Natural killer cell (primary cell): ENCODE results near the gene RAP1GAP. TPM values are rescaled to one million over a fixed set of nuclear protein-coding genes. Genes with fewer than 3 reads are reported as not detected.

Source experiments
- ATAC-seq, 3 donors: fragments of 150-1000 bp in 2 of 3; fragments of 200-7000 bp in 1 of 3; cut with Tn5 transposase; 1 replicate in 1 of 3; 2 replicates in 2 of 3; pipeline ENCODE4 v1.10.0; 2021; ENCODE audit warnings: mild to moderate bottlenecking in 2 of 3, moderate library complexity in 2 of 3
- DNase-seq, 2 donors: peaks; one replicate each; pipeline versions ENCODE4 v3.0.0 to v3.0.0-alpha.2; 2013 to 2021; ENCODE audit warnings: mixed read lengths in 1 of 2
- H3K27ac ChIP-seq: one replicate; pipeline ENCODE4 v1.5.1; 2013; ENCODE audit warnings: mild to moderate bottlenecking, low read length
- H3K27me3 ChIP-seq: one replicate; pipeline ENCODE4 v1.6.1; 2013; ENCODE audit warnings: low read length; ENCODE audit not compliant: control insufficient read depth, insufficient read depth
- H3K36me3 ChIP-seq: one replicate; pipeline ENCODE4 v1.6.1; 2013; ENCODE audit warnings: low read length; ENCODE audit not compliant: control insufficient read depth, insufficient read depth
- H3K4me1 ChIP-seq: one replicate; pipeline ENCODE4 v1.6.1; 2013; ENCODE audit warnings: low read length; ENCODE audit not compliant: control insufficient read depth, insufficient read depth
- H3K4me3 ChIP-seq: one replicate; pipeline ENCODE4 v1.5.1; 2013; ENCODE audit warnings: low read length
- H3K9me3 ChIP-seq: one replicate; pipeline ENCODE4 v1.6.1; 2013; ENCODE audit warnings: low read length; ENCODE audit not compliant: control insufficient read depth, insufficient read depth
- H3K27ac Mint-ChIP-seq, 2 donors: one replicate each; pipeline ENCODE4 v1.8.0; 2022; ENCODE audit warnings: mild to moderate bottlenecking in 2 of 2, mixed read lengths in 2 of 2, moderate library complexity in 1 of 2
- H3K27me3 Mint-ChIP-seq, 2 donors: one replicate each; pipeline ENCODE4 v1.8.0; 2022; ENCODE audit warnings: low read depth in 2 of 2, mixed read lengths in 2 of 2
- H3K36me3 Mint-ChIP-seq: one replicate; pipeline ENCODE4 v1.8.0; 2022; ENCODE audit warnings: mixed read lengths
- H3K4me1 Mint-ChIP-seq, 2 donors: one replicate each; pipeline ENCODE4 v1.8.0; 2022; ENCODE audit warnings: mixed read lengths in 2 of 2
- H3K4me3 Mint-ChIP-seq: one replicate; pipeline ENCODE4 v1.8.0; 2022; ENCODE audit warnings: mild to moderate bottlenecking, moderate library complexity, mixed read lengths
- H3K9me3 Mint-ChIP-seq, 2 donors: one replicate each; pipeline ENCODE4 v1.8.0; 2022; ENCODE audit warnings: mixed read lengths in 2 of 2
- CTCF ChIP-seq: fragments of 200-600 bp; IDR thresholded peaks from one replicate; pipeline ENCODE4 v1.8.0; 2022; ENCODE audit warnings: antibody characterized with exemption
- WGBS: methylation state at CpG from one replicate; pipeline ENCODE4 v1.1.7; 2013; ENCODE audit warnings: missing lambda C conversion rate; ENCODE audit not compliant: insufficient coverage; 5-methylcytosine and 5-hydroxymethylcytosine counted together
- intact Hi-C: fragments of 100-400 bp; cut with micrococcal nuclease; formaldehyde crosslinking; loops from one replicate; pipeline ENCODE4 v1.14.2; 2022
- total RNA-seq, 4 donors: library from RNA; stranded (reverse); fragments of 120-200 nt in 1 of 4; gene quantifications; one replicate each; pipeline versions ENCODE4 v1.2.3 to v1.2.4, GENCODE V29; 2013 to 2022

Gene RAP1GAP
- total RNA-seq, 3 donors from 2014 or later (not counting 1 experiment from before 2014, with no cell fraction given), result 0.47 to 1.1 TPM; not detected in 1

GRCh38 chr1:21644348-21644747 lies 24.8 kb downstream of the RAP1GAP start:
- no peaks in the 10 kb centered on the region for H3K27me3 ChIP-seq
- intact Hi-C loops, result no loop called here
- DNase-seq (no peak), ATAC-seq (no peak)
- 88% methylated on average over 10 of the region's 10 CpGs for WGBS
- no peak overlapping the region for H3K4me3 Mint-ChIP-seq
- no peaks in the 10 kb centered on the region for H3K9me3 ChIP-seq
- no peak overlapping the region for H3K27ac ChIP-seq
- H3K4me1 ChIP-seq, result no peaks in the 10 kb centered on the region
- no peak overlapping the region for H3K27ac Mint-ChIP-seq
- H3K36me3 ChIP-seq, result no peaks in the 10 kb centered on the region
- no peak overlapping the region for H3K4me3 ChIP-seq
- TF ChIP-seq CTCF, result no peak
- H3K36me3 Mint-ChIP-seq, result no peaks in the 10 kb centered on the region
- no peaks in the 10 kb centered on the region for H3K4me1 Mint-ChIP-seq
- no peaks in the 10 kb centered on the region for H3K9me3 Mint-ChIP-seq
- peaks cover 27 to 28% of the 10 kb centered on the region in 2 donors for H3K27me3 Mint-ChIP-seq

- no peak overlapping the region for H3K4me3 ChIP-seq
- no peak for ATAC-seq
- H3K27me3 ChIP-seq, result no peaks in the 10 kb centered on the region
- no peaks in the 10 kb centered on the region for H3K36me3 Mint-ChIP-seq
- no peaks in the 10 kb centered on the region for H3K4me1 Mint-ChIP-seq
- DNase-seq, result no peak
- H3K9me3 Mint-ChIP-seq, result no peaks in the 10 kb centered on the region
- intact Hi-C loops, result no loop called here
- 72% methylated on average over 3 of the region's 5 CpGs for WGBS
- peaks cover 21 to 22% of the 10 kb centered on the region in 2 donors for H3K27me3 Mint-ChIP-seq
- H3K4me1 ChIP-seq, result no peaks in the 10 kb centered on the region
- no peak overlapping the region for H3K27ac ChIP-seq
- TF ChIP-seq CTCF, result no peak
- no peak overlapping the region for H3K27ac Mint-ChIP-seq
- H3K4me3 Mint-ChIP-seq, result no peak overlapping the region
- H3K36me3 ChIP-seq, result no peaks in the 10 kb centered on the region
- H3K9me3 ChIP-seq, result no peaks in the 10 kb centered on the region
Observed at GRCh38 chr1:21643624-21644023, 25.5 kb downstream of the RAP1GAP start.

GRCh38 chr1:21641967-21642739 lies 27.0 kb downstream of the RAP1GAP start:
- no peak overlapping the region for H3K4me3 Mint-ChIP-seq
- no peak for TF ChIP-seq CTCF
- no peak overlapping the region for H3K27ac Mint-ChIP-seq
- H3K27ac ChIP-seq, result no peak overlapping the region
- 84% methylated on average over 19 of the region's 19 CpGs for WGBS
- H3K27me3 Mint-ChIP-seq, result peaks cover 17% of the 10 kb centered on the region in 2 donors
- no peaks in the 10 kb centered on the region for H3K4me1 Mint-ChIP-seq
- H3K36me3 ChIP-seq, result no peaks in the 10 kb centered on the region
- H3K9me3 ChIP-seq, result no peaks in the 10 kb centered on the region
- H3K36me3 Mint-ChIP-seq, result no peaks in the 10 kb centered on the region
- no peaks in the 10 kb centered on the region for H3K9me3 Mint-ChIP-seq
- DNase-seq (no peak), ATAC-seq (no peak)
- intact Hi-C loops, result no loop called here
- H3K4me3 ChIP-seq, result no peak overlapping the region
- H3K4me1 ChIP-seq, result no peaks in the 10 kb centered on the region
- no peaks in the 10 kb centered on the region for H3K27me3 ChIP-seq

GRCh38 chr1:21641537-21641936 lies 27.6 kb downstream of the RAP1GAP start:
- Histone ChIP-seq H3K4me3 (no peak overlapping the region), H3K27ac (no peak overlapping the region), H3K9me3 (no peaks in the 10 kb centered on the region), H3K36me3 (no peaks in the 10 kb centered on the region), H3K27me3 (no peaks in the 10 kb centered on the region), H3K4me1 (no peaks in the 10 kb centered on the region)
- intact Hi-C loops, result no loop called here
- peaks cover 12% of the 10 kb centered on the region in 2 donors for H3K27me3 Mint-ChIP-seq
- WGBS, result 81% methylated on average over 6 of the region's 6 CpGs
- no peaks in the 10 kb centered on the region for H3K9me3 Mint-ChIP-seq
- H3K4me1 Mint-ChIP-seq, result no peaks in the 10 kb centered on the region
- H3K36me3 Mint-ChIP-seq, result no peaks in the 10 kb centered on the region
- no peak for ATAC-seq
- H3K4me3 Mint-ChIP-seq, result no peak overlapping the region
- TF ChIP-seq CTCF, result no peak
- no peak overlapping the region for H3K27ac Mint-ChIP-seq
- DNase-seq, result no peak
